ENCODE data around the gene LAPTM5. TPM values are rescaled to one million over a fixed set of nuclear protein-coding genes. Genes with fewer than 3 reads are reported as not detected.

The LAPTM5 gene
- total RNA-seq, 4 donors from 2014 or later, result 25.3 to 97.3 (median 46.4) TPM

DNA sequence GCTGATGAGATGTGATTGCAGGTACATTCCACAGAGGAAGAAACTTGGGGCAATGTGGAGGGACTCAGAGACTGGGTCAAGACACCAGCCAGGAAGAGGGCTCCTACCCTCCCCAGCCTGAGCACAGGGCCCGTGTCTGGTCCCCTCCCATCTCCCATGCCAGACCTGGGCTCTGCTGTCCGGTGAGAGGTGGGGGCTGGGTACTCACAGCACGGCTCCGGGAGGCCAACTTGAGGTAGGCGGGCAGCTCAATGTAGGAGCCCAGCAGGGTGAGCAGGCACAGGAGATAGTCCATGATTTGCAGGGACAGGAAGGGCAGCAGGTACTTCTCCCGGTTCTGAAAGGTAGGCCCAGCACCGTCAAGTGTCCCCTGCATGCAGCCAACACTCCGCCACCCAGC is 18.0 kb downstream of the LAPTM5 start:
- Histone ChIP-seq H3K9me3 (no peaks in the 10 kb centered on the region), H3K27ac (no peak overlapping the region), H3K27me3 (no peaks in the 10 kb centered on the region), H3K4me1 (peaks cover 14 to 15% of the 10 kb centered on the region in 2 donors), H3K36me3 (no peaks in the 10 kb centered on the region), H3K4me3 (replicated peaks in 1 of 3) (no peak overlapping the region)
- DNase-seq, result no peak
- TF ChIP-seq POLR2A (IDR thresholded peaks at IDR 0.05), result no peak
- TF ChIP-seq, protein P1, sequence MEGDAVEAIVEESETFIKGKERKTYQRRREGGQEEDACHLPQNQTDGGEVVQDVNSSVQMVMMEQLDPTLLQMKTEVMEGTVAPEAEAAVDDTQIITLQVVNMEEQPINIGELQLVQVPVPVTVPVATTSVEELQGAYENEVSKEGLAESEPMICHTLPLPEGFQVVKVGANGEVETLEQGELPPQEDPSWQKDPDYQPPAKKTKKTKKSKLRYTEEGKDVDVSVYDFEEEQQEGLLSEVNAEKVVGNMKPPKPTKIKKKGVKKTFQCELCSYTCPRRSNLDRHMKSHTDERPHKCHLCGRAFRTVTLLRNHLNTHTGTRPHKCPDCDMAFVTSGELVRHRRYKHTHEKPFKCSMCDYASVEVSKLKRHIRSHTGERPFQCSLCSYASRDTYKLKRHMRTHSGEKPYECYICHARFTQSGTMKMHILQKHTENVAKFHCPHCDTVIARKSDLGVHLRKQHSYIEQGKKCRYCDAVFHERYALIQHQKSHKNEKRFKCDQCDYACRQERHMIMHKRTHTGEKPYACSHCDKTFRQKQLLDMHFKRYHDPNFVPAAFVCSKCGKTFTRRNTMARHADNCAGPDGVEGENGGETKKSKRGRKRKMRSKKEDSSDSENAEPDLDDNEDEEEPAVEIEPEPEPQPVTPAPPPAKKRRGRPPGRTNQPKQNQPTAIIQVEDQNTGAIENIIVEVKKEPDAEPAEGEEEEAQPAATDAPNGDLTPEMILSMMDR (IDR thresholded peaks at IDR 0.05), result no peak
- WGBS, 2 donors, result 62 to 77% methylated on average over 8 of the region's 8 CpGs
- intact Hi-C loops (cut with DNase I), result loop anchor here (5.0 kb wide), 1 partner anchor 33 kb away; no protein-coding TSS in a partner anchor

GRCh38 chr1:30738715-30739559 is 18.6 kb downstream of the LAPTM5 start:
- intact Hi-C loops (cut with DNase I), result loop anchor here (5.0 kb wide), 1 partner anchor 33 kb away; no protein-coding TSS in a partner anchor
- Histone ChIP-seq H3K27me3 (no peaks in the 10 kb centered on the region), H3K9me3 (no peaks in the 10 kb centered on the region), H3K36me3 (no peaks in the 10 kb centered on the region), H3K4me3 (replicated peaks in 1 of 3) (no peak overlapping the region), H3K27ac (no peak overlapping the region), H3K4me1 (peaks cover 19 to 21% of the 10 kb centered on the region in 2 donors)
- TF ChIP-seq, protein P1 (IDR thresholded peaks at IDR 0.05), result no peak
- TF ChIP-seq POLR2A (IDR thresholded peaks at IDR 0.05), result no peak
- no peak for DNase-seq
- WGBS, 2 donors, result 92 to 96% methylated on average over 8 to 10 of the region's 10 CpGs

GRCh38 chr1:30738040-30738714 is 19.4 kb downstream of the LAPTM5 start:
- intact Hi-C loops (cut with DNase I), result loop anchor here (5.0 kb wide), 1 partner anchor 34 kb away; no protein-coding TSS in a partner anchor
- Histone ChIP-seq H3K27me3 (no peaks in the 10 kb centered on the region), H3K36me3 (no peaks in the 10 kb centered on the region), H3K4me1 (peaks cover 22 to 25% of the 10 kb centered on the region in 2 donors), H3K9me3 (no peaks in the 10 kb centered on the region), H3K4me3 (replicated peaks in 1 of 3) (no peak overlapping the region), H3K27ac (no peak overlapping the region)
- 85 to 88% methylated on average over 5 of the region's 5 CpGs for WGBS, 2 donors
- no peak for TF ChIP-seq POLR2A (IDR thresholded peaks at IDR 0.05)
- TF ChIP-seq, protein P1 (IDR thresholded peaks at IDR 0.05), result no peak
- no peak for DNase-seq

- no peak overlapping the region for H3K4me3 ChIP-seq (replicated peaks in 1 of 3)
- no peak for DNase-seq
- peaks cover 22 to 25% of the 10 kb centered on the region in 2 donors for H3K4me1 ChIP-seq
- WGBS, 2 donors, result 93 to 98% methylated on average over 14 of the region's 14 CpGs
- no peaks in the 10 kb centered on the region for H3K36me3 ChIP-seq
- no peak overlapping the region for H3K27ac ChIP-seq
- TF ChIP-seq, protein P1 (IDR thresholded peaks at IDR 0.05), result no peak
- TF ChIP-seq POLR2A (IDR thresholded peaks at IDR 0.05), result no peak
- intact Hi-C loops (cut with DNase I), result loop anchor here (5.0 kb wide), 1 partner anchor 35 kb away; no protein-coding TSS in a partner anchor
- H3K27me3 ChIP-seq, result no peaks in the 10 kb centered on the region
- H3K9me3 ChIP-seq, result no peaks in the 10 kb centered on the region
These were observed 20.1 kb downstream of the LAPTM5 start for GRCh38 chr1:30737357-30738039.

Measured in thyroid gland (tissue), 4 donors.